Measurements from ENCODE around the gene C2orf81. TPM values are rescaled to one million over a fixed set of nuclear protein-coding genes. Genes with fewer than 3 reads are reported as not detected.

Gene C2orf81
- total and polyA plus RNA-seq, 10 of the 15 experiments (the other 5 are each of a cell fraction or from before 2014, with no cell fraction given) = 0.10 to 9.8 (median 2.7) TPM

DNA sequence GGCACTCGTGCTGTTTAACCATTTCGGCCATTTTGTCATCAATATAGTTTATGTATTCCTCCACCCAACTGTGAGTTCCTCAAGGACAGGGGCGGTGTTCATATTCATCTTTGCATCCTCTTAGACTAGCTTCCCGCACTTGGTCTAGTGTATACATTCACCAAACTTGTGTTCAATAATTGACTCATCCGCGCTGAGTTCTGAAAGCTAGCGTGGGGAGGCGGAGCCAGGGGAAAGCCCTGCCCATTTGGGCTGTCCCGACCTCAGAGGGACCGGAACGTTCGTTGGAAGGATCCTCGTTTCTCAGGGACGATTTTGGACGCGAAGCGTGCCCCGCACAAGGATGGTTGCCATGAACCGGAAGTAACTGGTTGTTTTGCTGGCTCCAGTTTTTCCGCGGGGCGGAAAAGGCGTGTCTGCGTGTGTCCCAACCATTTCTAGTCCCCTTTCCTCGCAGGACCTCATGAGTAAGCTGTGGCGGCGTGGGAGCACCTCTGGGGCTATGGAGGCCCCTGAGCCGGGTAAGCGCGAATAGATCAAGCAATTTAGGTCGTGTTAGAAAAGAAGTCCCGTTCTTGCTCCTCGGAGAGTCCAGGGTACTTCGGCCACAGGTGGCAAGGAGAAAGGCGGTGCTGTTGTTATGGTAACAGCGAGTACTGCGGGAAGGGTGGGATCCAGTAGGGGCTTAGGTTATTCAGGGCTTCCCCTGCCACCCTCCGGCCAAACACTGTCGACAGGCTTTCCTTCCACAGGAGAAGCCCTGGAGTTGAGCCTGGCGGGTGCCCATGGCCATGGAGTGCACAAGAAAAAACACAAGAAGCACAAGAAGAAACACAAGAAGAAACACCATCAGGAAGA, 33.5 kb upstream of the C2orf81 start, which contains the start of gene INO80B (continued):
- TF ChIP-seq, protein P1, sequence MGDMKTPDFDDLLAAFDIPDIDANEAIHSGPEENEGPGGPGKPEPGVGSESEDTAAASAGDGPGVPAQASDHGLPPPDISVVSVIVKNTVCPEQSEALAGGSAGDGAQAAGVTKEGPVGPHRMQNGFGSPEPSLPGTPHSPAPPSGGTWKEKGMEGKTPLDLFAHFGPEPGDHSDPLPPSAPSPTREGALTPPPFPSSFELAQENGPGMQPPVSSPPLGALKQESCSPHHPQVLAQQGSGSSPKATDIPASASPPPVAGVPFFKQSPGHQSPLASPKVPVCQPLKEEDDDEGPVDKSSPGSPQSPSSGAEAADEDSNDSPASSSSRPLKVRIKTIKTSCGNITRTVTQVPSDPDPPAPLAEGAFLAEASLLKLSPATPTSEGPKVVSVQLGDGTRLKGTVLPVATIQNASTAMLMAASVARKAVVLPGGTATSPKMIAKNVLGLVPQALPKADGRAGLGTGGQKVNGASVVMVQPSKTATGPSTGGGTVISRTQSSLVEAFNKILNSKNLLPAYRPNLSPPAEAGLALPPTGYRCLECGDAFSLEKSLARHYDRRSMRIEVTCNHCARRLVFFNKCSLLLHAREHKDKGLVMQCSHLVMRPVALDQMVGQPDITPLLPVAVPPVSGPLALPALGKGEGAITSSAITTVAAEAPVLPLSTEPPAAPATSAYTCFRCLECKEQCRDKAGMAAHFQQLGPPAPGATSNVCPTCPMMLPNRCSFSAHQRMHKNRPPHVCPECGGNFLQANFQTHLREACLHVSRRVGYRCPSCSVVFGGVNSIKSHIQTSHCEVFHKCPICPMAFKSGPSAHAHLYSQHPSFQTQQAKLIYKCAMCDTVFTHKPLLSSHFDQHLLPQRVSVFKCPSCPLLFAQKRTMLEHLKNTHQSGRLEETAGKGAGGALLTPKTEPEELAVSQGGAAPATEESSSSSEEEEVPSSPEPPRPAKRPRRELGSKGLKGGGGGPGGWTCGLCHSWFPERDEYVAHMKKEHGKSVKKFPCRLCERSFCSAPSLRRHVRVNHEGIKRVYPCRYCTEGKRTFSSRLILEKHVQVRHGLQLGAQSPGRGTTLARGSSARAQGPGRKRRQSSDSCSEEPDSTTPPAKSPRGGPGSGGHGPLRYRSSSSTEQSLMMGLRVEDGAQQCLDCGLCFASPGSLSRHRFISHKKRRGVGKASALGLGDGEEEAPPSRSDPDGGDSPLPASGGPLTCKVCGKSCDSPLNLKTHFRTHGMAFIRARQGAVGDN (IDR thresholded peaks at IDR 0.05) = no peak
- TF ChIP-seq, protein P2, sequence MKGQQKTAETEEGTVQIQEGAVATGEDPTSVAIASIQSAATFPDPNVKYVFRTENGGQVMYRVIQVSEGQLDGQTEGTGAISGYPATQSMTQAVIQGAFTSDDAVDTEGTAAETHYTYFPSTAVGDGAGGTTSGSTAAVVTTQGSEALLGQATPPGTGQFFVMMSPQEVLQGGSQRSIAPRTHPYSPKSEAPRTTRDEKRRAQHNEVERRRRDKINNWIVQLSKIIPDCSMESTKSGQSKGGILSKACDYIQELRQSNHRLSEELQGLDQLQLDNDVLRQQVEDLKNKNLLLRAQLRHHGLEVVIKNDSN (IDR thresholded peaks at IDR 0.05; ENCODE audit: borderline replicate concordance, extremely low read length, insufficient read depth, low read depth, low read length) = no peak
- TF ChIP-seq RFX5 (IDR thresholded peaks at IDR 0.05; ENCODE audit: low read depth, low read length) (peak; percentile 46; the same call in 1 of the 2 replicates), CEBPB (IDR thresholded peaks at IDR 0.05; ENCODE audit: borderline replicate concordance in 1 of 2, low read depth in 2 of 2, low read length in 2 of 2) (no peak), WRNIP1 (IDR thresholded peaks at IDR 0.05; ENCODE audit: borderline replicate concordance, low read depth, low read length) (peak; percentile 99; the same call in 1 of the 2 replicates), HDAC6 (IDR thresholded peaks at IDR 0.05; ENCODE audit: unreplicated experiment) (no peak), KLF5 (IDR thresholded peaks at IDR 0.05; ENCODE audit: partially characterized antibody) (peak; percentile 93), NFYA (IDR thresholded peaks at IDR 0.05; ENCODE audit: borderline replicate concordance, low read depth, low read length) (no peak), SMC3 (IDR thresholded peaks at IDR 0.05; ENCODE audit: borderline replicate concordance, low read length) (no peak), RBBP5 (conservative IDR thresholded peaks at IDR 0.05) (no peak), SP1 (IDR thresholded peaks at IDR 0.05; ENCODE audit: low read depth, low read length) (peak; percentile 93), BRCA1 (IDR thresholded peaks at IDR 0.05; ENCODE audit: low read depth, low read length) (no peak)
- TF ChIP-seq, protein P3, sequence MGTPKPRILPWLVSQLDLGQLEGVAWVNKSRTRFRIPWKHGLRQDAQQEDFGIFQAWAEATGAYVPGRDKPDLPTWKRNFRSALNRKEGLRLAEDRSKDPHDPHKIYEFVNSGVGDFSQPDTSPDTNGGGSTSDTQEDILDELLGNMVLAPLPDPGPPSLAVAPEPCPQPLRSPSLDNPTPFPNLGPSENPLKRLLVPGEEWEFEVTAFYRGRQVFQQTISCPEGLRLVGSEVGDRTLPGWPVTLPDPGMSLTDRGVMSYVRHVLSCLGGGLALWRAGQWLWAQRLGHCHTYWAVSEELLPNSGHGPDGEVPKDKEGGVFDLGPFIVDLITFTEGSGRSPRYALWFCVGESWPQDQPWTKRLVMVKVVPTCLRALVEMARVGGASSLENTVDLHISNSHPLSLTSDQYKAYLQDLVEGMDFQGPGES (IDR thresholded peaks at IDR 0.05) = peak; percentile 60; the same call in 1 of the 2 replicates
- TF ChIP-seq, protein P4, sequence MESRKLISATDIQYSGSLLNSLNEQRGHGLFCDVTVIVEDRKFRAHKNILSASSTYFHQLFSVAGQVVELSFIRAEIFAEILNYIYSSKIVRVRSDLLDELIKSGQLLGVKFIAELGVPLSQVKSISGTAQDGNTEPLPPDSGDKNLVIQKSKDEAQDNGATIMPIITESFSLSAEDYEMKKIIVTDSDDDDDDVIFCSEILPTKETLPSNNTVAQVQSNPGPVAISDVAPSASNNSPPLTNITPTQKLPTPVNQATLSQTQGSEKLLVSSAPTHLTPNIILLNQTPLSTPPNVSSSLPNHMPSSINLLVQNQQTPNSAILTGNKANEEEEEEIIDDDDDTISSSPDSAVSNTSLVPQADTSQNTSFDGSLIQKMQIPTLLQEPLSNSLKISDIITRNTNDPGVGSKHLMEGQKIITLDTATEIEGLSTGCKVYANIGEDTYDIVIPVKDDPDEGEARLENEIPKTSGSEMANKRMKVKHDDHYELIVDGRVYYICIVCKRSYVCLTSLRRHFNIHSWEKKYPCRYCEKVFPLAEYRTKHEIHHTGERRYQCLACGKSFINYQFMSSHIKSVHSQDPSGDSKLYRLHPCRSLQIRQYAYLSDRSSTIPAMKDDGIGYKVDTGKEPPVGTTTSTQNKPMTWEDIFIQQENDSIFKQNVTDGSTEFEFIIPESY (IDR thresholded peaks at IDR 0.05) = 0 out of 2 replicates have a peak, but pooled peaks have one; percentile 10
- TF ChIP-seq, protein P5, sequence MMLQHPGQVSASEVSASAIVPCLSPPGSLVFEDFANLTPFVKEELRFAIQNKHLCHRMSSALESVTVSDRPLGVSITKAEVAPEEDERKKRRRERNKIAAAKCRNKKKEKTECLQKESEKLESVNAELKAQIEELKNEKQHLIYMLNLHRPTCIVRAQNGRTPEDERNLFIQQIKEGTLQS (IDR thresholded peaks at IDR 0.05; ENCODE audit: borderline replicate concordance, extremely low read depth, low read depth, low read length) = no peak
- TF ChIP-seq, protein P6, sequence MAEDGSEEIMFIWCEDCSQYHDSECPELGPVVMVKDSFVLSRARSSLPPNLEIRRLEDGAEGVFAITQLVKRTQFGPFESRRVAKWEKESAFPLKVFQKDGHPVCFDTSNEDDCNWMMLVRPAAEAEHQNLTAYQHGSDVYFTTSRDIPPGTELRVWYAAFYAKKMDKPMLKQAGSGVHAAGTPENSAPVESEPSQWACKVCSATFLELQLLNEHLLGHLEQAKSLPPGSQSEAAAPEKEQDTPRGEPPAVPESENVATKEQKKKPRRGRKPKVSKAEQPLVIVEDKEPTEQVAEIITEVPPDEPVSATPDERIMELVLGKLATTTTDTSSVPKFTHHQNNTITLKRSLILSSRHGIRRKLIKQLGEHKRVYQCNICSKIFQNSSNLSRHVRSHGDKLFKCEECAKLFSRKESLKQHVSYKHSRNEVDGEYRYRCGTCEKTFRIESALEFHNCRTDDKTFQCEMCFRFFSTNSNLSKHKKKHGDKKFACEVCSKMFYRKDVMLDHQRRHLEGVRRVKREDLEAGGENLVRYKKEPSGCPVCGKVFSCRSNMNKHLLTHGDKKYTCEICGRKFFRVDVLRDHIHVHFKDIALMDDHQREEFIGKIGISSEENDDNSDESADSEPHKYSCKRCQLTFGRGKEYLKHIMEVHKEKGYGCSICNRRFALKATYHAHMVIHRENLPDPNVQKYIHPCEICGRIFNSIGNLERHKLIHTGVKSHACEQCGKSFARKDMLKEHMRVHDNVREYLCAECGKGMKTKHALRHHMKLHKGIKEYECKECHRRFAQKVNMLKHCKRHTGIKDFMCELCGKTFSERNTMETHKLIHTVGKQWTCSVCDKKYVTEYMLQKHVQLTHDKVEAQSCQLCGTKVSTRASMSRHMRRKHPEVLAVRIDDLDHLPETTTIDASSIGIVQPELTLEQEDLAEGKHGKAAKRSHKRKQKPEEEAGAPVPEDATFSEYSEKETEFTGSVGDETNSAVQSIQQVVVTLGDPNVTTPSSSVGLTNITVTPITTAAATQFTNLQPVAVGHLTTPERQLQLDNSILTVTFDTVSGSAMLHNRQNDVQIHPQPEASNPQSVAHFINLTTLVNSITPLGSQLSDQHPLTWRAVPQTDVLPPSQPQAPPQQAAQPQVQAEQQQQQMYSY (CRISPR knock-in tag; IDR thresholded peaks at IDR 0.05) = no peak
